Activated CD4-positive, alpha-beta T cell treated with anti-CD3 and anti-CD28 coated beads for 48 hours (primary cell): ENCODE data around the gene IL12A.
A peak's percentile ranks its signal among the peaks of the same experiment; 100 is the strongest.

Experiments
- DNase-seq: peaks from one replicate; pipeline ENCODE4 v3.0.0-alpha.2; 2020

Gene IL12A

GRCh38 chr3:160038862-160039562, 50.4 kb downstream of the IL12A start:
- peak; percentile 31 for DNase-seq

GRCh38 chr3:160040181-160040580, 51.5 kb downstream of the IL12A start:
- no peak for DNase-seq

GRCh38 chr3:160041465-160041864, 52.8 kb downstream of the IL12A start:
- DNase-seq: no peak

- no peak for DNase-seq
Observed at GRCh38 chr3:160044121-160044520, 55.5 kb downstream of the IL12A start.
